Muscle of leg (tissue), 11 donors: ENCODE measurements around the gene DNER. TPM values are rescaled to one million over a fixed set of nuclear protein-coding genes. Genes with fewer than 3 reads are reported as not detected.

Experiments
- DNase-seq: peaks from one replicate; pipeline ENCODE4 v3.0.0; 2013
- H3K27ac ChIP-seq: one replicate; pipeline ENCODE4 v1.5.1; 2013; ENCODE audit warnings: mild to moderate bottlenecking, low read length, control low read depth
- H3K27me3 ChIP-seq: one replicate; pipeline ENCODE4 v1.6.1; 2013; ENCODE audit warnings: low read length; ENCODE audit not compliant: control insufficient read depth, insufficient read depth
- H3K36me3 ChIP-seq: one replicate; pipeline ENCODE4 v1.6.1; 2013; ENCODE audit warnings: low read length; ENCODE audit not compliant: control insufficient read depth, insufficient read depth
- H3K4me1 ChIP-seq: one replicate; pipeline ENCODE4 v1.6.1; 2013; ENCODE audit warnings: low read length; ENCODE audit not compliant: control insufficient read depth, insufficient read depth
- H3K4me3 ChIP-seq: one replicate; pipeline ENCODE4 v1.5.1; 2013; ENCODE audit warnings: low read length, control low read depth
- H3K9me3 ChIP-seq: replicated peaks from 2 replicates; pipeline ENCODE4 v1.6.1; 2013; ENCODE audit warnings: low read depth, low read length; ENCODE audit not compliant: control insufficient read depth
- WGBS: methylation state at CpG from one replicate; pipeline ENCODE4 v1.1.5; 2013; ENCODE audit warnings: missing lambda C conversion rate; ENCODE audit not compliant: insufficient coverage; 5-methylcytosine and 5-hydroxymethylcytosine counted together
- polyA plus RNA-seq, 8 donors: library from polyadenylated mRNA; unstranded; fragments of 120-200 nt; gene quantifications; one replicate each; pipeline versions ENCODE4 v1.2.1 to v1.2.3, GENCODE V29; 2013; ENCODE audit warnings: inconsistent platforms in 1 of 8, low replicate concordance in 1 of 8; ENCODE audit not compliant: insufficient read length in 8 of 8, insufficient read depth in 1 of 8
- total RNA-seq: library from RNA; stranded (reverse); fragments of 120-200 nt; gene quantifications from one replicate; pipeline ENCODE4 v1.2.4, GENCODE V29; 2013

Gene DNER
- total and polyA plus RNA-seq, 9 donors: 0.57 to 3.2 (median 1.8) TPM

DNA sequence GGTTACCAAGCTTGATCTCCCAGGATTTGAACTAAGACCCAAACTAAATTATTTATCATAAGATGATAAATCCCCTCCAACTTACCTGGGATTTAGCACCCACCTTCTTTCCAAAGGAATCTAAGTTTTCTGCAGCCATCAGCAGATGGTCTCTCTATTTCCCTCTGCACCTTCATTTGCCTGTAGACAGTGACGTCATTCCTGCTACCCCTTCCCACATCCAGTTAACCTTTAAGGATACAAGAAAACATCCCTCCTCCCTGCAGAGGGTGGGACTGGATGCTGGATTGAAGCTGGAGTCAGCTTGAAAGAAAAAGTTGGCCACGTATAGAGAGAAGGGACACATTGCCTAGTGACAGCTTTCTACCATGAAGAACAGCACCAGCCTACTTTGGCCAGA lies 3.7 kb upstream of the DNER start:
- H3K4me3 ChIP-seq: no peak overlapping the region
- peaks cover 13% of the 10 kb centered on the region for H3K4me1 ChIP-seq
- no peaks in the 10 kb centered on the region for H3K9me3 ChIP-seq
- DNase-seq: no peak
- H3K27me3 ChIP-seq: peaks cover 25% of the 10 kb centered on the region
- H3K36me3 ChIP-seq: no peaks in the 10 kb centered on the region
- no CpG with 5 or more reads among the region's 2 CpGs for WGBS
- no peak overlapping the region for H3K27ac ChIP-seq

DNA sequence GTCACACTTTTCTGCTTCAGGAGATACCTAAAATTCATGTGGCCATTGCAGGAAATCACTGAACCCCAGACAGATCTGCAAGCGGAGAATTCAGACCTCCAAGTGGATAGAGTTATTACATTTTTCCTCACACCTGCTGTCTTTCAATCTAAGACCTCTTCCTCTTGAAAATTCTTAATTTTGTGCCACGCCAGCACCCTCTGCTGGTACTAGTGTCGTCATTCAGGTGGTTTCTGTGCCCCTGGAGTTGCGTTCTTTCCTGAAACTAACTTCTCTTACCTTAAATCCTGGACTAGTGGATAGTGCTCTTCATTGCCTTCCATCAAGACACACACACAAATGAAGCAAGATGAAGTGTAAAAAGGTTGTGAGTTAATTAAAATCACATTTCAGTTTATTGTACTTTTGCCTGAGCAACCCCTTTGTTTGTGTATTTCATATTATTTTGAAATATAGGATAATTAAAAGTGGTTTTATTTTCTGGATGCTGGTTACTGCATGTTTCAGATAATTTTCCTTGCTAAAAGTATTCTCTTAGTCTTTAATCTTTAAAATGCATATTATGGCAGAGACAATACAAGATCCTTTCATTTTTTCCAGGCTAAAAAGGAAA lies 1.6 kb upstream of the DNER start:
- H3K27me3 ChIP-seq: peaks cover 29% of the 10 kb centered on the region
- peaks cover 13% of the 10 kb centered on the region for H3K4me1 ChIP-seq
- no peaks in the 10 kb centered on the region for H3K9me3 ChIP-seq
- H3K4me3 ChIP-seq: no peak overlapping the region
- 0% methylated on average over 2 of the region's 4 CpGs for WGBS
- no peaks in the 10 kb centered on the region for H3K36me3 ChIP-seq
- no peak overlapping the region for H3K27ac ChIP-seq
- DNase-seq: peak; percentile 13

DNA sequence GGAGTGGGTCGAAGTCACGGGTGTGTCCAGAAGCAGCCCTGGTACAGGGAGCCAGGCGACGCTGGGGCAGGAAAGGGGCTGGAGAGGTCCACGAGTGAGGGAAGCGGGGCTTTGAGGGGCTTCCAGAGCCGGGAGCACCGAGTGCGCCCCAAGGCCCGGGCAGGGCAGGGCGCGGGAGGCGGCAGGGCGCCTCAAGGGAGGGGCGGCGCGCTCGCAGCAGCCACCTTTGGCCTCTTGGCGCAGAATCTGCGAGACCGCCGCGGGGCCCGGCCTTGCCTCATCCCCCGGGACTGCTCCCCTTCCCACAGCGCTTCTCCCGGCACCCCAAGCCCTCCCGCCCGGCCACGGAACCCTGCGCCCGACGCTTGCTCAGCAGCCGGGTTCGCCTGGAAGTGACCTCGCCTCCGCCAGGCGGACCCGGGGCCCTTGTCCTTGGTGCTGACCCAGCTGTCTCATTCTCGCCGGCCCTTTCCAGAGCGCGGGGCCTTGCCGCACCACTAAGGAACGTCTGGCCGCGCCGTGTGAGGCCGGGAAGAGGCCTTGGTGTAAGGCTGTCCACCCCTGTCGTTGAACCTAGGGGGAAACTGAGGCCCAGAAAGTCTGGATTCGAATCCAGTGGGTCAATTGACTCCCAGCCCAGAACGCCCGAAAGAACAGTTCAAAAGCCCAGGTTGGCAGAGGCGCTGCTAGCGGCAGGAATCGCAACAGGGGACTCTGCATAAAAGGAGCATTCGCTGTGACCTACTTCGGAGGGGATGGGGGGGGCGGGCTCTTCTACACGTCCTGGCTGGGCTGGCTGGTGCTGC lies 584 bp upstream of the DNER start:
- no peaks in the 10 kb centered on the region for H3K36me3 ChIP-seq
- peak; percentile 75 for DNase-seq
- peaks cover 13% of the 10 kb centered on the region for H3K4me1 ChIP-seq

DNA sequence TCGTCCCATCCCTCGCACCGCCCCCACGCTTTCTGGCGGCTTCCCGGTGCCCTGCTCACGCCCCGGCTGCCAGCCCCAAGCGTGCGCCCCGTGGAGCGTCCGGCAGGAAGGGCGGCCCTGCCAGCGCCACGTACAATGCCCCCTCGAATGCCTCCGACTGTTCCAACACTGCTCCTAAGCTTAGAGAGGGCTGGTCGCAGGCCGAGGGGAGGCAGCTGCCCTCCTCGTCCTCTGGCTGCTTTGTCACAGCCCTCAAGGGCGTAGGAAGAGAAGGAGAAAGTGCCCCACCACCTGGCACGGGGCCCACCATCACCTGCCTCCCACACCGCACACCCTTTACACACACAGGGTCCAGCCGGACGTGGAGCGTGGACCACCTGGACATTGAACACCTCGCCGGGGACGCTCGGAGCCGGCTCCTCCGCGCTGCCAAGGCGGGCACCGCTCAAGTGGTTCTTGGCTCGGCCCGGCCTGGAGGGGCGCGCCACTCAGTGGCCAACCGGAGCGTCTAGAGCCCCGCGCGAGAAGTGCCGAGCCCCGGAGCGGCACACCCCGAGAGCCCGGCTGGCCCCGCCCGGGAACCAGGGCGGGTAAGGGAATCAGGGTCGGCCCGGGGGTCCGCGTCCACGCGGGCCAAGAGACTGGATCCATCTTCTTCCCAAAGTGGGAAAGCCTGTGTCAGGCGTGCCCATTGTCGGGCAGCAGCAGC lies 830 bp downstream of the DNER start:
- H3K36me3 ChIP-seq: no peaks in the 10 kb centered on the region
- H3K4me3 ChIP-seq: no peak overlapping the region
- WGBS: under 1% methylated on average over 59 of the region's 61 CpGs
- no peak for DNase-seq
- no peak overlapping the region for H3K27ac ChIP-seq
- H3K9me3 ChIP-seq: no peaks in the 10 kb centered on the region
- peaks cover 13% of the 10 kb centered on the region for H3K4me1 ChIP-seq
- H3K27me3 ChIP-seq: peaks cover 35% of the 10 kb centered on the region

More for the DNA sequence above, 584 bp upstream of the DNER start:
- Histone ChIP-seq H3K27ac (no peak overlapping the region), H3K27me3 (peaks cover 35% of the 10 kb centered on the region), H3K4me3 (no peak overlapping the region), H3K9me3 (no peaks in the 10 kb centered on the region)
- WGBS: under 1% methylated on average over 53 of the region's 60 CpGs

DNA sequence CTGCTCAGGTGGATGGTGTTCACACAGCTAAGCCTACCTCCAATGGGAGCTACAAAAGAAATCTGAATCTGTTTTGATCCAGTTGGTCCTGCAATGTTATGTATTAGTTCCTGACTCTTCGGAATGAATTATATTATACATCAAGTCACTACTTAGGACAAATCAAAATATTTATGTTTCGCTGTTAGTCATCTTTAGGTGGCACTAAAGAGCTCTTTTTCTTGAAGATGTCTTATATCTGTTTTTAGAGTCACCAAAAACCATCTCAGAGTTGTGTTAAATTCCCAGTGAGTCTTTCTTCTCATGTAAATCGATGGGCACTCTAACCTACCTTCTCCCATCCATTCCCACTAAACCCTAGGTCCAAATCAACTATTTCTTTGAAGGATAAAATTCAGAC lies 2.2 kb downstream of the DNER start:
- H3K4me3 ChIP-seq: no peak overlapping the region
- H3K27me3 ChIP-seq: peaks cover 35% of the 10 kb centered on the region
- no CpG with 5 or more reads among the region's 3 CpGs for WGBS
- H3K36me3 ChIP-seq: no peaks in the 10 kb centered on the region
- no peak for DNase-seq
- H3K27ac ChIP-seq: no peak overlapping the region
- H3K9me3 ChIP-seq: no peaks in the 10 kb centered on the region
- peaks cover 13% of the 10 kb centered on the region for H3K4me1 ChIP-seq

DNA sequence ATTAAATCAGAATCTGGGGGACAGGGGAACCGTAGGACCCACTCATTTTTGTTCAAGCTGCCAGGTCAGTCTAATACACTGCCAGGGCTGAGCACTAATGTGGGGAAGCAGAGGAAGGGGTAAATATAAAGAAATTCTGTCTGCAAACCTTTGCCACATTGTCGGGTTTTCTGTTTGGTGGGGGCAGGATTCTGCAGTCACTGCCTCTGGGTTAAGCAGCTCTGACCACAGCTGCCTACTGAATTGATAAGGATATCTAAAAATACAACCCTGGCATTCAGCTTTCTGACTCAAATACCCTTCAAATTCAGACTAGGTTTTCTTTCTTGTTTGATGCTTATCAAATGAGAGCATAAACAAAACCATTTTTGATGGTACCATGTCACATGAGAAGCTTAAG lies 6.0 kb downstream of the DNER start:
- WGBS: 57% methylated on average over 1 of the region's 2 CpGs
- Histone ChIP-seq H3K4me1 (no peaks in the 10 kb centered on the region), H3K9me3 (no peaks in the 10 kb centered on the region), H3K4me3 (no peak overlapping the region), H3K27ac (no peak overlapping the region), H3K27me3 (peaks cover 12% of the 10 kb centered on the region), H3K36me3 (no peaks in the 10 kb centered on the region)
- no peak for DNase-seq

DNA sequence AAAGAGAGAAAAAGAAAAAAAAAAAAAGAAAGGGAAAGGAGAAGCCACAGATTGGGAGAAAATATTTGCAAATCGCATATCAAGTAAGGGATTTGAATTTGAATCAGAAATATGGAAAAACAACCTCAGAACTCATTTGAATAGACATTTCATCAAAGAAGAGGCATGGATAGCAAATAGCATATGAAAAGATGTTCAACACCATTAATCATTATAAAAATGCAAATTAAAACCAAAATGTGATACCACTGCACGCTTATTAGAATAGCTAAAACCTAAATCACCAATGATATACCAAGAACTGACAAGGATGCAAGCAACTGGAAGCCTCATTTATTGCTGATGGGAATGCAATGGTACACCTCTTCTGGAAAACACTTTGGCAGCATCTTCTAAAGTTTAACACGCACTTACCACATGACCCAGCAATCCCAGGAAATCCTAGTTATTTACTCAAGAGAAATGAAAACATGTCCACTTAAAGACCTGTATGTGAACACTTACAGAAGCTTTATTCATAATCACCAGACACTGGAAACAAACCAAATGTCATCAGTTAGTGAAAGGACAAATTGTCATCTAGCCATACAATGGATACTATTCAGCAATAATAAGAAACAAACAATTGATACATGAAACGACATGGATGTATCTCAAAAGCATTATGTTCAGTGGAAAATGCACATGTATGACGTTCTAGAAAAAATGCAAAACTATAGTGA lies 10.3 kb downstream of the DNER start:
- no peak for DNase-seq
- Histone ChIP-seq H3K4me3 (no peak overlapping the region), H3K9me3 (no peaks in the 10 kb centered on the region), H3K36me3 (no peaks in the 10 kb centered on the region), H3K27me3 (no peaks in the 10 kb centered on the region), H3K27ac (no peak overlapping the region), H3K4me1 (no peaks in the 10 kb centered on the region)
- 69% methylated on average over 2 of the region's 5 CpGs for WGBS

DNA sequence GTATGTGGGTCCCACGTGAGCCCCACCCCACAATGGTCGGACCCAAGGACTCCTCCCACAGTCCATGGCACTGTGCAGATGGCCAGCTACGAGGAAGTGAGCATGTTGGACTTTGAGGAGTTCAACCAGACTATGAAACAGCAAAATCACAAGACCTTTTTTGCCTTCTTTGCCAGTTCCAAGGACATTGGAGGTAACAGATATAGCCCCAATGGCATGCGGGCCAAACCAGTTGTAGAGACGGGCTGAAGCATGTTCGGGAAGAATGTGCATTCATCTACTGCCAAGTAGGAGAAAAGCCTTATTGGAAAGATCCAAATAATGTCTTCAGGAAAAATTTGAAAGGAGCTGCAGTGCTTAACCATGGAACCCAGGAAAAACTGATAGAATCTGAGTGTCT lies 12.6 kb downstream of the DNER start:
- no peak overlapping the region for H3K27ac ChIP-seq
- no peaks in the 10 kb centered on the region for H3K4me1 ChIP-seq
- no peaks in the 10 kb centered on the region for H3K36me3 ChIP-seq
- 86% methylated on average over 3 of the region's 6 CpGs for WGBS
- no peak for DNase-seq
- no peaks in the 10 kb centered on the region for H3K27me3 ChIP-seq
- no peak overlapping the region for H3K4me3 ChIP-seq
- H3K9me3 ChIP-seq: no peaks in the 10 kb centered on the region

DNA sequence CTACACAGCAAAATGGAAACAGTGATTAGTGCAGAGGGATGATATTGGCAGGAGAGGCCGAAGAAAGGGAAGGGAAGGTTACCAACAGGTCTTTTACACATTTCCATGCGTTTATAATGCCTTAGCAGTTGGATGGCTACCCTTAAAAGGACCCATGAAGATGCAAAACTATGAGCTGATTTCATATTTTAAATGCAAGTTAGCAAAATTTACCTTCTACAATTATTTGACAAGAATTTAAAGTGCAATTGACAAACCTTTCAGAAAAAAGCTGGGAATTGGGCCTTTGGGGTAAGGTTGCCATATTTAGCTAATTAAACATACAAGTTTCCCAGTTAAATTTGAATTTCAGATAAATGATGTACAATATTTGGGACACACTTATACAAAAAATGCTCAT lies 13.3 kb downstream of the DNER start:
- Histone ChIP-seq H3K4me3 (no peak overlapping the region), H3K27ac (no peak overlapping the region), H3K9me3 (no peaks in the 10 kb centered on the region), H3K4me1 (no peaks in the 10 kb centered on the region), H3K36me3 (no peaks in the 10 kb centered on the region), H3K27me3 (peaks cover 2% of the 10 kb centered on the region)
- no peak for DNase-seq
- WGBS: no CpG with 5 or more reads among the region's 2 CpGs

DNA sequence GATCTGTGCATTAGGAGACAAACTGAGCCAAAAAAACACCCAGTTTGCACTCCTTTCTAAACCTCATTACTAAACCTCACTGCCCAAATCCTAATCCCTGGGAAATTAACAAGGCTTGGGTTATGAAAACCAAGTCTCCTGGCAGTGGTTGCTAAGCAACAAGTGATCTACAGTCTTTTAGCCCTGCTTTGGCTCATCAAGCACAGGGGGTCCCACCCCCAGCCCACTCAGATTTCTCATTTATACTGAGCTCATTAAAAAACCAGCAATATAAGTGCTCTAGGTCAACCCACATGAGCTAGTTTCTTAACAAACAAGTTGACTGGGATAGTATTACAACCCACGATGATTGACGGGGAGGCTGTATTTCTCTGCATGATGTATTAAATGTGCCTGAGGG lies 18.4 kb downstream of the DNER start:
- H3K27ac ChIP-seq: no peak overlapping the region
- no CpG with 5 or more reads among the region's 2 CpGs for WGBS
- no peaks in the 10 kb centered on the region for H3K4me1 ChIP-seq
- no peak overlapping the region for H3K4me3 ChIP-seq
- DNase-seq: no peak
- no peaks in the 10 kb centered on the region for H3K9me3 ChIP-seq
- no peaks in the 10 kb centered on the region for H3K36me3 ChIP-seq
- H3K27me3 ChIP-seq: peaks cover 2% of the 10 kb centered on the region
